ENCODE measurements around the gene TUBB4A.

The TUBB4A gene

DNA sequence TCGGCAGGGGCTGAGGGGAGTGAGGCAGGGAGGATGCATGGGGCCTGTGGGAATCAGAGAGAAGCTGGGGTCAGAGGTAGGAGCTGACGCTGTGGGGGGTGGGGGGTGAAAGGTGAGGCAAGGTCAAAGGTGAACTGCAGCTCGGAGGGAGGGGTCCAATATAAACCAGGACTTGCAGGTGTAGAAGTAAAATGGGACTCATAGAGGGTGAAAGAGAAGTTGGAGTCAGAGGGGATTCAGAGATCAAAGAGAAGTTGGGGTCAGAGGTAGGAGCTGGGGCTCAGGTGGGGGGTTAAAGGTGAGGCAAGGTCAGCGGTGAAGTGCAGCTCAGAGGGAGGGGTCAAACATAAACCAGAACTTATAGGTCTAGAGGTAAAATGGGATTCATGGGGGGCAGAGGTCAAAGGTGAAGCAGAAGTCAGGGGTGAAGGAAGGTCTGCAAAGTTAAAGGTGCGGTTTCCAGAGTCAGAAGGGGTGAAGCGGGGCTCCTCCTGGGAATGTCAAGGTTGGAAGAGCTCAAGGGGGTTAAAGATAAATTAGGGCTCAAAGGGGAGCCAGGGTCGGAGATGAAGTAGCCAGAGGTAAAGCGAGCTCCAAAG lies 7.6 kb downstream of the TUBB4A start:
- DNase-seq (ENCODE audit: low read depth in 2 of 2), result no peak

- no peak for DNase-seq (ENCODE audit: low read depth in 2 of 2)
Observed at GRCh38 chr19:6491802-6492592, 10.1 kb downstream of the TUBB4A start.

DNA sequence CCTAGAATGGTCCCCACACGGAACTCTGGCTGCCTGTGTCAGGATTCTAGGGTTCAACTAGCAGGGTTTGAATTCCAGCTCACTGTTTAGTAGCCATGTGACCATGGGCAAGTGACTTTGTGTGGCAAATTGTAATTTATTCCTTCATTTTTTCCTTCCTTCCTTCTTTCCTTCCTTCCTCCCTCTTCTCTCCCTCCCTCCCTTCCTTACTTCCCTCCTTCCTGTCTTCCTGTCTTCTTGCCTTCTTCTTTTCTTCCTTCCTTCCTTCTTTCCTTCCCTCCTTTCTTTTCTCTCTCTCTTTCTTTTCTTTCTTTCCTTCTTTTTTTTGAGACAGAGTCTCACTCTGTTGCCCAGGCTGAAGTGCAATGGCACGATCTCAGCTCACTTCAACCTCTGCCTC lies 12.0 kb downstream of the TUBB4A start:
- no peak for DNase-seq (ENCODE audit: low read depth in 2 of 2)

GRCh38 chr19:6489278-6490061 lies 12.6 kb downstream of the TUBB4A start:
- no peak for DNase-seq (ENCODE audit: low read depth in 2 of 2)

DNA sequence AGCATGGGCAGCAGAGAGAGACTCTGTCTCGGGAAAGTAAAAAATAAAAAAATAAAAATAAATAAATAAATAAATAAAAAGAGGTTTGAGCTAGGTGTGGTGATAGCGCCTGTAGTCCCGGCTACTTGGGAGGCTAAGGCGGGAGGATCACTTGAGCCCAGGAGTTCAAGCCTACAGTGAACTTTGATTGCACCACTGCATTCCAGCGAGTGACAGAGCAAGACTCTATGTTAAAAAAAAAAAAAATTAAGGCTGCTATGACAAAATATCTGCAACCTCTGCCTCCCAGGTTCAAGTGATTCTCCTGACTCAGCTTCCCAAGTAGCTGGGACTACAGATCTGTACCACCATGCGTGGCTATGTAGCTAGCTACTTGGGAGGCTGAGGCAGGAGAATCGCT lies 17.3 kb downstream of the TUBB4A start:
- no peak for DNase-seq (ENCODE audit: low read depth in 2 of 2)

DNA sequence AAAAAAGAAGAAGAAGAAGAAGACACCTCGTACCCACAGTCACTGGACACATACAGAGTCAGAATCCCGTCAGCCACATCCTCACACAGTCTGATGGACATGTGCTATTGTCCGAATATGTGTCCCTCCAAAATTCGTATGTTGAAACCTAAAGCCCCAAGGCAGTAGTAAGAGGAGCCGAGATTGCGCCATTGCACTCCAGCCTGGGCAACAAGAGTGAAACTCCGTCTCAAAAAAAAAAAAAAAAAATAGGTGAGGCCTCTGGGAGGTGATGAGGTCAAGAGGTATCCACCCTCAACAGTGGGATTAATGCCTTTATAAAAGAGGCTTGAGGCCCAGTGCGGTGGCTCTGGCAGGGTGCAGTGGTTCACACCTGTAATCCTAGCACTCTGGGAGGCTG lies 17.9 kb downstream of the TUBB4A start:
- no peak for DNase-seq (ENCODE audit: low read depth in 2 of 2)

DNA sequence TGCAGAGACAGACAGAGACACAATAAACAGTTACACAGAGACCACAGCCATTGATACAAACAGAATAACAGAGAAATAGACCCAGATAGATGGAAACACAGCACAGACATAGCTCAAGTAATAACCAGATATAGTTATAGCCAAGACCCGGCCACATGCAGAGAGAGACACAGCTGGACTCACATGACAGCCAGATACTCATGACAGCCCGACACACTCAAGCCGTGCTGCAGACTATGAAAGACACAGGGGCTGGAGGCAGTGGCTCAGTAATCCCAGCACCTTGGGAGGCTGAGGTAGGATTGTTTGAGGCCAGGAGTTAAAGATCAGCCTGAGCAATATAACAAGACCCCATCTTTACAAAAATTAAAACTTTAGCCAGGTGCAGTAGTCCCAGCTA lies 18.9 kb downstream of the TUBB4A start:
- DNase-seq (ENCODE audit: low read depth in 2 of 2), result no peak

- DNase-seq (ENCODE audit: low read depth in 2 of 2), result no peak
Observed at GRCh38 chr19:6482343-6482686, 19.8 kb downstream of the TUBB4A start.

DNA sequence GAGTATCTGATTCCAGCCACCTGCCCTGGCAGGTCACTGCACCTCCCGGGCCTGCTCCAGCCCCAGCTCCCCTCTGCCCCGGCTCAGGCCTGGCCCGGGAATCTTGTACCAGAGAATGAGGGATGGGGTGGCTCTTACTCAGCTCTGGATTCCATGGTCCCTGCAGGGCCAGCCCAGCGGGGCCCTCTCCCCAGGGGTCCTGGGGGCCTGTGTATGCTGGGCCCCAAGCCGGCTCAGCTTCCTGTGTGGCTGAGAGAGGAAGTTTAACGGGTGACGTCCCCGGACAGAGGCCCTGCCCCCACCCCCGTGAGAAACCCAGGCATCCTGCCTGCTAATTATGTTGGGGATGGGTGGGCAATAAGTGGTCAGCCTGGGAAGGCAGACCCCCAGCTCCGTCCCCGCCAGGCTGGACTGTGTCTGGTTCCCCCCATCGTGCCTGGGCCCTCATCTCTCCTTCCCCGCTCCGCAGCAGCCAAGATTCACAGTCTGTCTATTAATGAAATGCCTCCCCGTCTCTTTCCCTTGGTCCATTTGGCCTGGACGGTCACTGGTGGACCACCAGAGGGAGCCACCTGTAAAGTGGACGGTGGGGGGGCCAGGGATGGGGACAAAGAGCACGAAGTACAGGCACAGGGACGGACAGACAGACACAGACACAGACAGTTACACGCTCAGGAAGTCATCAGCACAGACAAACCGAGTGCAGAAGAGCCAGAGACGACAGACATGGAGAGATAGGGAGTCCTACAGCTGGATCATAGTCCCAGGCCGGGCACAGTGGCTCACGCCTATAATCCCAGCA lies 20.4 kb downstream of the TUBB4A start, which contains the start of gene DENND1C:
Gene DENND1C (minus strand): TSS at position 247 of the 802 bp plus-strand sequence. CDS start 92 bp downstream, at position 155.
- peak; percentile 53 to 58 for DNase-seq (ENCODE audit: low read depth in 2 of 2)

DNA sequence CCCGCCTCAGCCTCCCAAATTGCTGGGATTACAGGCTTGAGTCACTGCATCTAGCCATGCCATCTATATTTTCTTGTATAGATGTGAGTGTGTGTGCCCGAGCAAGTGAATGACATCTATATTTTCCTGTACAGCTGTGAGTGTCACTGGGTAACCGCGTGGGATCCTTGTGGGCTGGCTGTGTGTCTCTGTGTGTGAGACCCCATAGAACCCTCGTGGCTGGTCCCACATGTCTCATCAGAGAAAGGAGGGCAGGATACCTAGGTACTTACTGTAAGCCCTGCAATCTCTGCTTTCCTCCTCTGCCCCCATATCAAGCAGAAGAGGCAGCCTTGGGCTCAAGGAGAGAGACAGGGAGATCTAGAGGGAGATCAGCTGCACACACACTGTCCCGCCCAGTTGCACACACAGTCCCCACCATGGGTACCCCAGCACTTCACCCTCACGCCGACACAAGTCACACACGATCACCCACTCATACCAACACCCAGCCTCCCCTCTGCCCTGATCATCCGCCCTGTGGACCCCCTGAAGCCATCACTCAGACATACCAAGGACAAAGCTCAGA lies 21.2 kb downstream of the TUBB4A start:
- peak; percentile 42 to 46 for DNase-seq (ENCODE audit: low read depth in 2 of 2)

DNA sequence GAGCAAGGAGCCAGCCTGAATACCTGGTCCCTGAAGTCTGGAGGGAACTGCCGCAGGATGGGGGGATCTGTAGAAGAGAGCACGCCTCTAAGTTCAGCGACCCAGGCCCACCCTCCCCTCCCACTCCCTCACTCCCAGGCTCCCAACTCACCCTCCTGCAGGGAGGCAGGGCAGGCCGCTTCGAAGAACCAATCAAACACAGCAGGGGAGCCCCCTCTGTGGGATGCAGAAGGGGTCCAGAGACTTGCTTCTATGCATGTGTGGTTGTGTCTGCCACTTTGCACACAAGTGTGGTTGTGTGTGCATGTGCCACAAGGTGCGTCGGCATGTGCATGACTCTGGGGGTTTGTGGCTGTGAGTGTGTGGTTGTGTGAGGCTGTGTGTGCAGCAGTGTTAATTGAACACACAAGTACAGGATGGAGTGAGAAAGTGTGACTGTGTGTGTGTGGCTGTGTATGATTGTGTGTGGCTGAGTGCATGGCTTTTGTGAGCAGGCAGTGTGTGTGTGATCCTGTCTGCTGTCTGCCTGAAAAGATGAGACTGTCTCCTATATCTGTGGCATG lies 22.2 kb downstream of the TUBB4A start:
- no peak for DNase-seq (ENCODE audit: low read depth in 2 of 2)

GRCh38 chr19:6478815-6479214 lies 23.3 kb downstream of the TUBB4A start:
- DNase-seq (ENCODE audit: low read depth in 2 of 2), result no peak

- DNase-seq (ENCODE audit: low read depth in 2 of 2), result no peak
Observed at GRCh38 chr19:6476896-6477431, 25.1 kb downstream of the TUBB4A start.

GRCh38 chr19:6476155-6476895 lies 25.8 kb downstream of the TUBB4A start:
- no peak for DNase-seq (ENCODE audit: low read depth in 2 of 2)

GRCh38 chr19:6475321-6476108 lies 26.6 kb downstream of the TUBB4A start:
- DNase-seq (ENCODE audit: low read depth in 2 of 2), result no peak

- DNase-seq (ENCODE audit: low read depth in 2 of 2), result no peak
Observed at GRCh38 chr19:6473647-6474046, 28.5 kb downstream of the TUBB4A start.

DNA sequence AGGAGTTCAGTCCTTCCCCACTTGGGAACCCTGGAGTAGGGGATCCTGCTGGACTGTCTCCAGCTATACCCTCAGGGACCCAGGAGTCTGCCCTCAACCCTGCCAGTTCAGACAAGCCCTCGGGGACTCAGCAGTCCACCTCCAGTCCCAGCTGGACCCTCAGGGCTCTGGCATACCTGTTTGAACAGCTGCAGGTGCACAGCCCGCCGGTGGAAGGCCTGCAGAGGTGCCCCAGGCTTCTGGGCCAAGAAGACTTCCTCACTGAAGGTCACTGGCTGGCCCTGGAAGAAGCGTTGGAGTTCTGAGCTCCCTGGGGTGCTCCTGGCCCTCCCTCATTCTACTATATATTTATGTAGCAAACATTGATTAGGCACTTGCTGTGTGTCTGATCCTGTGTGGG lies 29.4 kb downstream of the TUBB4A start:
- DNase-seq (ENCODE audit: low read depth in 2 of 2), result no peak

GRCh38 chr19:6471076-6471475 lies 31.0 kb downstream of the TUBB4A start:
- no peak for DNase-seq (ENCODE audit: low read depth in 2 of 2)

DNA sequence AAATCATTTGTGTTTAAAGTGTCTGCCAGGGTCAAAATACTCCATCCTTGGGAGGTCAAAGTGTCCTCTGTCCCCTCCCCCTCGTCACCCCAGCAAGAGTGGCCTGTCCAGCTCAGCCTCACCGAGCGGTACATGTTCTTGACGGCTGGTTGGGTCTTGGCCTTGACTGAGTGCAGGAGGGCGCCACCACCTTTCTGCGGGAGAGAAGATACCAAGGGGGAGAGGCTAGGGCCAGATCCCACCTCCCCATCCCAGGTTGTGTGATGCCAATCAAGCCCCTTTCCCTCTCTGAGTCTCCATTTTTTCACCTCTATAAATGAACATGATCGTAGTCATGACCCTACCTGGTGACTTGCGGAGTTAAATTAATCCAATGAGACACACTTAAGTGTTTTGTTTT lies 31.9 kb downstream of the TUBB4A start:
- DNase-seq (ENCODE audit: low read depth in 2 of 2), result no peak

All from stimulated activated CD8-positive, alpha-beta memory T cell treated with anti-CD3 and anti-CD28 coated beads, Interleukin-7, amount 100 ng/mL, for 4 hours (primary cell).